ENCODE results near the gene KL. TPM values are rescaled to one million over a fixed set of nuclear protein-coding genes. Genes with fewer than 3 reads are reported as not detected.

The KL gene
- polyA plus RNA-seq, 1 donor (not counting 4 experiments of a cell fraction or from before 2014, with no cell fraction given), result not detected

GRCh38 chr13:33072759-33073158, 56.5 kb downstream of the KL start:
- no peak for TF ChIP-seq CTCF (optimal IDR thresholded peaks at IDR 0.05 in 1 of 3, IDR thresholded peaks at IDR 0.05 in 1 of 3, conservative IDR thresholded peaks at IDR 0.05 in 1 of 3; ENCODE audit: extremely low read depth in 1 of 3, insufficient read depth in 2 of 3, low read length in 3 of 3)
- TF ChIP-seq EZH2 (IDR thresholded peaks at IDR 0.05; ENCODE audit: low read length), result no peak
- H3K9ac ChIP-seq (ENCODE audit: control insufficient read depth, extremely low read depth, insufficient read depth, low read length), result no peak overlapping the region
- H3K4me2 ChIP-seq (ENCODE audit: control insufficient read depth, extremely low read depth, insufficient read depth, low read depth, low read length), result no peak overlapping the region
- DNase-seq (ENCODE audit: low read depth, low spot score) (no peak), FAIRE-seq (no peak)
- no peaks in the 10 kb centered on the region for H3K9me1 ChIP-seq (ENCODE audit: control insufficient read depth, extremely low read depth, insufficient read depth, low read length)
- H3K27ac ChIP-seq (ENCODE audit: control insufficient read depth, insufficient read depth, low read length), result no peak overlapping the region
- H3K79me2 ChIP-seq (ENCODE audit: control insufficient read depth, insufficient read depth, low read length), result no peaks in the 10 kb centered on the region
- H3K27me3 ChIP-seq (ENCODE audit: control insufficient read depth, extremely low read depth, insufficient read depth, low read length), result no peaks in the 10 kb centered on the region
- H3K4me3 ChIP-seq (ENCODE audit: control insufficient read depth in 2 of 3, extremely low read depth in 1 of 3, insufficient read depth in 2 of 3, low read depth in 1 of 3, low read length in 3 of 3), result no peak overlapping the region
- no peaks in the 10 kb centered on the region for H3K36me3 ChIP-seq (ENCODE audit: control insufficient read depth in 2 of 2, extremely low read depth in 1 of 2, insufficient read depth in 2 of 2, low read length in 2 of 2)
- H3K4me1 ChIP-seq (ENCODE audit: control insufficient read depth, extremely low read depth, insufficient read depth, low read length), result no peaks in the 10 kb centered on the region
- H3K9me3 ChIP-seq (ENCODE audit: control insufficient read depth, low read depth, low read length), result no peaks in the 10 kb centered on the region
- no peak overlapping the region for H2AFZ ChIP-seq (ENCODE audit: control insufficient read depth, low read length)
- dilution Hi-C loops (cut with MboI; ENCODE audit: extremely low pct_ligation_motif_present, low sequenced_read_pairs), result no loop called here
- no peaks in the 10 kb centered on the region for H4K20me1 ChIP-seq (ENCODE audit: control insufficient read depth, extremely low read depth, insufficient read depth, low read length)

- no peaks in the 10 kb centered on the region for H3K27me3 ChIP-seq (ENCODE audit: control insufficient read depth, extremely low read depth, insufficient read depth, low read length)
- FAIRE-seq (no peak), DNase-seq (ENCODE audit: low read depth, low spot score) (no peak)
- no peak overlapping the region for H2AFZ ChIP-seq (ENCODE audit: control insufficient read depth, low read length)
- H3K4me2 ChIP-seq (ENCODE audit: control insufficient read depth, extremely low read depth, insufficient read depth, low read depth, low read length), result no peak overlapping the region
- no peak overlapping the region for H3K4me3 ChIP-seq (ENCODE audit: control insufficient read depth in 2 of 3, extremely low read depth in 1 of 3, insufficient read depth in 2 of 3, low read depth in 1 of 3, low read length in 3 of 3)
- no peaks in the 10 kb centered on the region for H3K9me1 ChIP-seq (ENCODE audit: control insufficient read depth, extremely low read depth, insufficient read depth, low read length)
- H3K4me1 ChIP-seq (ENCODE audit: control insufficient read depth, extremely low read depth, insufficient read depth, low read length), result no peaks in the 10 kb centered on the region
- dilution Hi-C loops (cut with MboI; ENCODE audit: extremely low pct_ligation_motif_present, low sequenced_read_pairs), result no loop called here
- no peaks in the 10 kb centered on the region for H3K36me3 ChIP-seq (ENCODE audit: control insufficient read depth in 2 of 2, extremely low read depth in 1 of 2, insufficient read depth in 2 of 2, low read length in 2 of 2)
- H3K27ac ChIP-seq (ENCODE audit: control insufficient read depth, insufficient read depth, low read length), result no peak overlapping the region
- no peak for TF ChIP-seq EZH2 (IDR thresholded peaks at IDR 0.05; ENCODE audit: low read length)
- no peaks in the 10 kb centered on the region for H3K79me2 ChIP-seq (ENCODE audit: control insufficient read depth, insufficient read depth, low read length)
- H3K9ac ChIP-seq (ENCODE audit: control insufficient read depth, extremely low read depth, insufficient read depth, low read length), result no peak overlapping the region
- no peaks in the 10 kb centered on the region for H4K20me1 ChIP-seq (ENCODE audit: control insufficient read depth, extremely low read depth, insufficient read depth, low read length)
- H3K9me3 ChIP-seq (ENCODE audit: control insufficient read depth, low read depth, low read length), result no peaks in the 10 kb centered on the region
Observed at GRCh38 chr13:33073338-33073737, 57.1 kb downstream of the KL start.
